ENCODE measurements around the gene PRKCA.
"Not testable (repeated sequence)": the region's sequence is repeated elsewhere in the genome, so short reads cannot be mapped to it uniquely, and the experiment has no call there.

Gene PRKCA

DNA sequence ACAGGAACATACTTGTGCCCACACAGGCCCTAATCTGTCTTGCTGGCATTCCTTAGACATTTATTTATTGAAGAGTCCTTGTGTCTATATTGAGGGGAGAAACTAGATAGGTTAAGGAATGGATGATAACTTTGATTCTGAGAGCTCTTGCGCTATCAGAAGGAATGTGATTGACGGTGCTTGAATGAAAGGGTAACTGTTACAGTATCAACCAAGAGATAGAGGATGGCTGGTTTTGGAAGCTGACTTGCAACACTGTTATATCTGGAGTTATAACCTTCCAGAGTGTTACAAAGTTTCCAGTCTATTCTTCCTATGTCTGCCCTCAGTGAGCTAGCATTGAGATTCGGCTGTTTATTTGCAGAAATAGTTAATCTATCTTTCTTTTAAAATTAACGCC is 36.5 kb downstream of the PRKCA start:
- Histone ChIP-seq H3K9me3 (ENCODE audit: control insufficient read depth, low read length) (no peaks in the 10 kb centered on the region), H3K4me1 (ENCODE audit: control insufficient read depth, insufficient read depth, low read length) (peaks cover 29% of the 10 kb centered on the region), H3K4me3 (ENCODE audit: low read length) (no peak overlapping the region), H3K36me3 (ENCODE audit: control insufficient read depth, insufficient read depth, low read length) (no peaks in the 10 kb centered on the region), H3K27me3 (ENCODE audit: control insufficient read depth, insufficient read depth, low read length) (no peaks in the 10 kb centered on the region), H3K9ac (ENCODE audit: low read length) (no peak overlapping the region)

DNA sequence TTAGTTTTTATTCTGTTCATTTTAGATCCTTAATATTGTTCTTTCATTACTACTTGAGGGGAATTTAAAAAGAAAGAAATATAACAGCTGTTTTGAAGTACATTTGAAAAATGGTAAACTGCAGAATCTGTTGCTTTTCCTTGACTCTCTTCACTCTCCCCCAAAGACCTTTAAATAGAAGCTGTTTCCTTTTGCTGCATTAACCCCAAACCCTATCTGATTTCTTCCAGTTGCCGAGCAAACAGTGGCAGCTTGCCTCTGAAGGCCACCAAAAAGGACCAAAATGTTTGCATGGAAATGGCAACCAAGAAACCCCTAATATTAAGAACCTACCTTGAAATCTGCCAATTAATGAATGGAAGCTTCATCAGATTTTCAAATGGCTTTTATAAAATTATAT is 37.1 kb downstream of the PRKCA start:
- no peaks in the 10 kb centered on the region for H3K9me3 ChIP-seq (ENCODE audit: control insufficient read depth, low read length)
- peaks cover 29% of the 10 kb centered on the region for H3K4me1 ChIP-seq (ENCODE audit: control insufficient read depth, insufficient read depth, low read length)
- no peak overlapping the region for H3K9ac ChIP-seq (ENCODE audit: low read length)
- H3K4me3 ChIP-seq (ENCODE audit: low read length) = no peak overlapping the region
- H3K27me3 ChIP-seq (ENCODE audit: control insufficient read depth, insufficient read depth, low read length) = no peaks in the 10 kb centered on the region
- no peaks in the 10 kb centered on the region for H3K36me3 ChIP-seq (ENCODE audit: control insufficient read depth, insufficient read depth, low read length)

DNA sequence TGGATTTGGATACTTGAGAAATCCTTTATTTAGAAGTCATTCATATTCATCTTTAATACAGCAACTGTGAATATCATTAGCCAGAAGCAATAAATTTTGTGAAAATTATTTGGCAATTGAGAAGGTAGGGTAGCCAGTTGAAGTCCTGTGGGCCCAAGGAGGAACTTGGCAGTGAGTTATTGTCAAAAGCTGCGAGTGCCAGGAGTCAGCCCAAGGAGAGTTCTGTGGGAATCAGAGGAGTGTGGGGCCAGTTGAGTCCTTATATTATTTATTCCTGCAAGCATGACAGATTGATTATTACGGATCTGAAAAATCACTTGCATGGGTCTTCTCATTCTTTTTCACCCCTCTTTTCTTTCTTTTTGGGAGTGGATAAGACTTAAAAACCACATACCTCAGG is 38.3 kb downstream of the PRKCA start:
- Histone ChIP-seq H3K9ac (ENCODE audit: low read length) (no peak overlapping the region), H3K27me3 (ENCODE audit: control insufficient read depth, insufficient read depth, low read length) (no peaks in the 10 kb centered on the region), H3K4me3 (ENCODE audit: low read length) (no peak overlapping the region), H3K36me3 (ENCODE audit: control insufficient read depth, insufficient read depth, low read length) (no peaks in the 10 kb centered on the region), H3K4me1 (ENCODE audit: control insufficient read depth, insufficient read depth, low read length) (peaks cover 29% of the 10 kb centered on the region), H3K9me3 (ENCODE audit: control insufficient read depth, low read length) (no peaks in the 10 kb centered on the region)

DNA sequence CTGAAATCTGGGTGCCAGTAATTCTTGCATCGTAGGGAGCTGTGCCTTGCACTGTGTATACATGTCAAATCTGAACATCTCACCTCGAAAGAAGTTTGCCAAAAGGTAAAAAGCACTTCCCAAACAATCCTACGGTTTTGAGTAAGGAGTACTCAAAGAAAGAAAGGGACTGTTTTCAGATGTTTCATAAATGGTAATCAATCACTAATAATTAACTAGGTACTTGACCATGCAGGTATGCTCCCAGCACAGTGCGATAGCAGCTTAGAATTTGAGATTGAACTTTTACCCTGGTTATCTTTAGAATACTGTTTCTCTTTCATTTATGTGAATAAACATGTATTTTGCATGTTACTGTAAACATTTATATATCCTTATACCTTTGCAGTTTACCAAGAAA is 39.0 kb downstream of the PRKCA start:
- Histone ChIP-seq H3K27me3 (ENCODE audit: control insufficient read depth, insufficient read depth, low read length) (no peaks in the 10 kb centered on the region), H3K4me3 (ENCODE audit: low read length) (no peak overlapping the region), H3K36me3 (ENCODE audit: control insufficient read depth, insufficient read depth, low read length) (no peaks in the 10 kb centered on the region), H3K9me3 (ENCODE audit: control insufficient read depth, low read length) (no peaks in the 10 kb centered on the region), H3K9ac (ENCODE audit: low read length) (no peak overlapping the region), H3K4me1 (ENCODE audit: control insufficient read depth, insufficient read depth, low read length) (peaks cover 29% of the 10 kb centered on the region)

DNA sequence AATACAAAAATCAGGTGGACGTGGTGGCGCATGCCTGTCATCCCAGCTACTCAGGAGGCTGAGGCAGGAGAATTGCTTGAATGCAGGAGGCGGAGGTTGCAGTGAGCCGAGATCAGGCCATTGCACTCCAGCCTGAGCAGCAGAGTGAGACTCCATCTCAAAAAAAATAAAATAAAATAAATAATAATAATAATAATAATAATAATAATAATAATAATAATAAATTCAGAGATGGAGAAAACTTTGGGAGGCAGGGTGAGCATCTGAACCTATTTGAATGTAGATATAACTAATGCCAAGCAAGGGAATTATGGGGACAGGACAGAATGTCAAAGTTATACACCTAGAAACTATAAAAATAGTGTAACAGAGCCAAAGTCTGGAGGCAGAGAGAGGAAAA is 39.9 kb downstream of the PRKCA start:
- peaks cover 29% of the 10 kb centered on the region for H3K4me1 ChIP-seq (ENCODE audit: control insufficient read depth, insufficient read depth, low read length)
- H3K9ac ChIP-seq (ENCODE audit: low read length); H3K27me3 ChIP-seq (ENCODE audit: control insufficient read depth, insufficient read depth, low read length); H3K4me3 ChIP-seq (ENCODE audit: low read length); H3K9me3 ChIP-seq (ENCODE audit: control insufficient read depth, low read length); H3K36me3 ChIP-seq (ENCODE audit: control insufficient read depth, insufficient read depth, low read length): not testable (repeated sequence)

DNA sequence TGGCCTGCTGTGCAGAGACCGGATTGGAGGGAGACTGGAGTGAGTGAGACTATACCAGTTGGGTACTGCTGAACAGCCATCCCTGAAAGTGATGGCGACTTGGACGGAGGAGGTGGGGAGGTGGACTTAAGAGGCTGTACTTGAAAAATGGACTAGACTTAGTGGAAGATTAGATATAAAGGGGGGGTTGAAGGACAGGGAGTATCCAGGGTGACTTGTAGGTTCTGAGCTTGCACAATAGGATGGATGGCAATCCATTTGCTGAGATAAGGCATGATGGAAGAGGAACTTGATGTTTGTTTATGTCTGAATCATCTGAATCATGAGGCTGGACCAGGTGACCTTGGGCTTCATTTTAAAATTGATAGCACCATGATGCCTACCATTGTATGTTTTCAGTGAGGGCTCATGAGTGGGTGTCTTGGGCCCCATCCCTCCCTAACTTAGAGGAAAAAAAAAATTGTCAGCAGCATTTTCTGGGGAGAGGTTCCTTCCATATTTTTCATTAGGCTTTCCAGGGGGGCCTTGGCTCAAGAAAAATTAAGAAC is 41.2 kb downstream of the PRKCA start:
- Histone ChIP-seq H3K4me1 (ENCODE audit: control insufficient read depth, insufficient read depth, low read length) (peaks cover 37% of the 10 kb centered on the region), H3K27me3 (ENCODE audit: control insufficient read depth, insufficient read depth, low read length) (no peaks in the 10 kb centered on the region), H3K4me3 (ENCODE audit: low read length) (no peak overlapping the region)

DNA sequence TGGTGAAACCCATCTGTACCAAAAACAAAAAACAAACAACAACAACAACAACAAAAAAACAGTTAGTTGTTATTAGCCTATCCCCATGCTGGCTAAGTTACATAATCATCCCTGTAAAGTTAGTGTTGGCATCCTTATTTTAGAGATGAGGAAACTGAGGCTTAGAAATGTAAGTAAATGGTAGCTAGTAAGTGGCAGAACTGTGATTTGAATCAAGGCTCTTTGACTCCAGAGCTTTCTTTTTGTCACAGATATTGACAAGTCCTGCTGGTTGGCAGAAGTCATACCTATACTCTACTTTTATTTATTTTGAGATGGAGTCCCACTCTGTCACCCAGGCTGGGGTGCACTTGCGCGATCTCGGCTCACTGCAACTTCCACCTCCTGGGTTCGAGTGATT is 42.1 kb downstream of the PRKCA start:
- H3K36me3 ChIP-seq (ENCODE audit: control insufficient read depth, insufficient read depth, low read length) = no peaks in the 10 kb centered on the region
- no peak overlapping the region for H3K9ac ChIP-seq (ENCODE audit: low read length)
- no peak overlapping the region for H3K4me3 ChIP-seq (ENCODE audit: low read length)
- H3K4me1 ChIP-seq (ENCODE audit: control insufficient read depth, insufficient read depth, low read length) = peaks cover 38% of the 10 kb centered on the region
- H3K9me3 ChIP-seq (ENCODE audit: control insufficient read depth, low read length) = no peaks in the 10 kb centered on the region
- no peaks in the 10 kb centered on the region for H3K27me3 ChIP-seq (ENCODE audit: control insufficient read depth, insufficient read depth, low read length)

More for the DNA sequence above, 41.2 kb downstream of the PRKCA start:
- Histone ChIP-seq H3K9ac (ENCODE audit: low read length) (no peak overlapping the region), H3K9me3 (ENCODE audit: control insufficient read depth, low read length) (no peaks in the 10 kb centered on the region), H3K36me3 (ENCODE audit: control insufficient read depth, insufficient read depth, low read length) (no peaks in the 10 kb centered on the region)

DNA sequence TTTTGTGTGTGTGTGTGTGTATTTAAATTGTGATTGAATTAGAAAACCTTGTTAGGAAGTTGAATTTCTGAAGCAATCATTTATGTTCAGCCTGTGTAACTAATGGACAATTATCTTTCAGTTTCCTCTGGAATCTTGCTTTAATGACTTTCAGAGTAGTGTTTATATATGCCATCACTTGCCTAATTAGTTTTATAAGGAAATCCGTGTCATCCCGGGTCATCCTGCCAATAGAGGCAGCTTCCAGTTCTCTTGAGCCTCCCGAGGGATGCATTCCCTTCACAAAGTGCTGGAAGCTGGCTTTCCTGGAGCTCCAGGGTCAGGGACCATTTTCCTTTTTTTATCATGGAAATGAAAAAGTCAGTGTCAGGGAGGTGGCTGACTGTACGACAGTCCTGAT is 42.9 kb downstream of the PRKCA start:
- H3K4me3 ChIP-seq (ENCODE audit: low read length) = no peak overlapping the region
- peaks cover 38% of the 10 kb centered on the region for H3K4me1 ChIP-seq (ENCODE audit: control insufficient read depth, insufficient read depth, low read length)
- H3K9me3 ChIP-seq (ENCODE audit: control insufficient read depth, low read length) = no peaks in the 10 kb centered on the region
- no peaks in the 10 kb centered on the region for H3K36me3 ChIP-seq (ENCODE audit: control insufficient read depth, insufficient read depth, low read length)
- H3K27me3 ChIP-seq (ENCODE audit: control insufficient read depth, insufficient read depth, low read length) = no peaks in the 10 kb centered on the region
- no peak overlapping the region for H3K9ac ChIP-seq (ENCODE audit: low read length)

DNA sequence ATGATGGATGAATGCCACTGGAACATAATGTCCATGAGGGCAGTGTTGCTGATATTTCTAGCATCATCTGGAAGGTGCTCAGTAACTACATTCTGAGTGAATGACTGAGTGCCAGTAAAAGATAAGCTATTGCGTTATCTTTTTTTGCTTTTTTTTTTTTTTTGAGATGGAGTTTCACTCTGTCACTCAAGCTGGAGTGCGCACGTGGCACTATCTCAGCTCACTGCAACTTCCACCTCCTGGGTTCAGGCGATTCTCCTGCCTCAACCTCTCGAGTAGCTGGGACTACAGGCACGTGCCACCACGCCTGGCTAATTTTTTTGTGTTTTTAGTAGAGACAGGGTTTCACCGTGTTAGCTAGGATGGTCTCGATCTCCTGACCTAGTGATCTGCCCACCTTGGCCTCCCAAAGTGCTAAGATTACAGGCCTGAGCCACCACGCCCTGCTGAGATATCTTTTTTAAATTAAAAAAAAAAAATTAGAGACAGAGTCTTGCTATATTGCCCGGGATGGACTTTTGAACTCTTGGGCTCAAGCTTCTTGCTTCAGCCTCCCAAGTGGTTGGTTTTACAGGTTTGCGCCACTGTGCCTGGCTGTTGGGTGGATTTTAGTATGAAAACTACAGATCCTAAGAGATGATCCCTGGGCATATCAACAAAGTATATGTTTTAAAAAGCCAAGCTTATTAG is 43.7 kb downstream of the PRKCA start:
- not testable (repeated sequence) for H3K36me3 ChIP-seq (ENCODE audit: control insufficient read depth, insufficient read depth, low read length); H3K4me3 ChIP-seq (ENCODE audit: low read length); H3K27me3 ChIP-seq (ENCODE audit: control insufficient read depth, insufficient read depth, low read length); H3K9me3 ChIP-seq (ENCODE audit: control insufficient read depth, low read length); H3K9ac ChIP-seq (ENCODE audit: low read length)
- peaks cover 39% of the 10 kb centered on the region for H3K4me1 ChIP-seq (ENCODE audit: control insufficient read depth, insufficient read depth, low read length)

DNA sequence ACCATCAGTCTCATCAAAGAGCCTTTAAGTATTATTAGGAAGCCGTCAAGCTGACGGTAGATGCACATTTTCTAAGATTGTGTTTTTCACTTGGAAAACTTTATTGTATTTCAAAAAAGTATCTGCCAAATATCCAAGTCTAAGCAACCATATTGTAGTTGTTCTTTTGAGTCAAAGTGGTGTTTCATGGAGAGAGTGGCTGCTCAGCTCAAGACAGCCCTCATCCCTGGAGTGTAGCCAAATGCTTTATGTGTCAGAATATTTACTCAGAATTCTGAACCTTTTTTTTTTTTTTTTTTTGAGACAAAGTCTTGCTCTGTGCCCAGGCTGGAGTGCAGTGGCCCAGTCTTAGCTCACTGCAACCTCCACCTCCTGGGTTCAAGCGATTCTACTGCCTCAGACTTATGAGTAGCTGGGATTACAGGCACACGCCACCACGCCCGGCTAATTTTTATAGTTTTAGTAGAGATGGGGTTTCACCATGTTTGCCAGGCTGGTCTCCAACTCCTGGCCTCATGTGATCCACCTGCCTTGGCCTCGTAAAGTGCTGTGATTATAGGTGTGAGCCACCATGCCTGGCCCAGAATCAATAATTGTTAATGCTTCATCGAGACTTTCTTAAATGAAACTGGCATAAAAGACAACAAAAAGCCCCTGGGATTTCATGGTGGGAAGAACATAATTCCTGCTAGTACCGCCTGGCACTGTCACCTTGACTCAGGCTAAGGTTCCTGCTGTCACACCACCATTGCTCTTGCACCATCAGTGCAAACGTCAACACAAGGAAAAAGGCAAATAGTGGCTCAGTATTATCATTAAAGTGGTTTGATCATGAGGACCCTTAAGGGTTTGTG is 45.5 kb downstream of the PRKCA start:
- Histone ChIP-seq H3K9me3 (ENCODE audit: control insufficient read depth, low read length) (no peaks in the 10 kb centered on the region), H3K27me3 (ENCODE audit: control insufficient read depth, insufficient read depth, low read length) (no peaks in the 10 kb centered on the region), H3K36me3 (ENCODE audit: control insufficient read depth, insufficient read depth, low read length) (no peaks in the 10 kb centered on the region), H3K9ac (ENCODE audit: low read length) (no peak overlapping the region), H3K4me1 (ENCODE audit: control insufficient read depth, insufficient read depth, low read length) (peaks cover 49% of the 10 kb centered on the region), H3K4me3 (ENCODE audit: low read length) (no peak overlapping the region)

DNA sequence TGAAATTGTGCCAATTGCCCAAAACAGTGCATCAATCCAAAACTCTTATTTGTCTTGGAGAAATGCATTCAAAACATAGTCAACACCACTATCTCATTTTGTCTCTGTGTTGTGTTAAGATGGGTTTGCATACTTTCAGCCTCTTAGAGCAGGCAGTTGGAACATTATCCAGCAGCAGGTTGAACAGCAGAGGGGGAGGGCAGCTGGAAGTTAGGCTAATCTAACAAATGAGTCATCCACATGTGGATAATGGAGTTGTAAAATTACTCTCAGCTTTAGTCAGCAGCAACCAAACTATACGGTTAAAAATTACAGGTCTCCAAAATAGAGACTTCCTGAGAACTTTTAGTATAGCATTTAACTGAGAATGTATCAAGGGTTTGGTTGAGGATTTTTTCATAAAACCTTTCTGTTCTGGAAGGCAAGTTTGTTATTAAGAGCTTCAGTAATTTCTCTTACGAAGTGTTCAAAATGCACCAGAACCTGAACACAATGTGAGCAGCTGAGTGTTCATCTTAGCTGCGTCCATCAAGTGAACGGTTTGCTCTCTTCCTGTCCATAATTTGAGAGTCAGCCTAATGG is 46.3 kb downstream of the PRKCA start:
- Histone ChIP-seq H3K9me3 (ENCODE audit: control insufficient read depth, low read length) (no peaks in the 10 kb centered on the region), H3K27me3 (ENCODE audit: control insufficient read depth, insufficient read depth, low read length) (no peaks in the 10 kb centered on the region), H3K4me3 (ENCODE audit: low read length) (no peak overlapping the region), H3K4me1 (ENCODE audit: control insufficient read depth, insufficient read depth, low read length) (peaks cover 48% of the 10 kb centered on the region), H3K36me3 (ENCODE audit: control insufficient read depth, insufficient read depth, low read length) (no peaks in the 10 kb centered on the region), H3K9ac (ENCODE audit: low read length) (no peak overlapping the region)

Measured in mucosa of stomach (tissue), 1 donor.